GM21526 (cell line): ENCODE results near the gene HPS4.

Experiments used
- ATAC-seq: cut with Tn5 transposase; IDR thresholded peaks from one replicate; pipeline ENCODE4 v1.9.1; 2021; ENCODE audit warnings: moderate library complexity; ENCODE audit not compliant: unreplicated experiment, low FRiP score

The HPS4 gene

DNA sequence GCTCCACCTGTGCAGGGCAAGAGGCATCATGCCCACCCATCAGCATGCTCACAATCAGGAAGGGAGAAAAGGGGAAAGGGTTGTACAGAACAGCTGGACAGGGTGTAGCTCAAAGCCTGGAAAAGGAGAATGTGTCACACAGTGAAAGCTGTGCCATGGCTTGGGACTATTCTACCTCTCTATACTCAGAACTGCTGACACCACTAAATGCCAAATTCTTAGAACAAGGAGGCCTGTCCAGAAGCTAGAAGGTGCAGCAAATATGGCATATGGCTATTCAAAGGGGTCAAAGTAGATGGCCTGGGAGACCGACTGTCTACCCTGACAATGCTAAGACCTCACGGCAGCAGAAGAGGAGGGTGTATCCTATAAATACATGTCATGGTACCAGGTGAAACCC lies 12.8 kb downstream of the HPS4 start:
- no peak for ATAC-seq

DNA sequence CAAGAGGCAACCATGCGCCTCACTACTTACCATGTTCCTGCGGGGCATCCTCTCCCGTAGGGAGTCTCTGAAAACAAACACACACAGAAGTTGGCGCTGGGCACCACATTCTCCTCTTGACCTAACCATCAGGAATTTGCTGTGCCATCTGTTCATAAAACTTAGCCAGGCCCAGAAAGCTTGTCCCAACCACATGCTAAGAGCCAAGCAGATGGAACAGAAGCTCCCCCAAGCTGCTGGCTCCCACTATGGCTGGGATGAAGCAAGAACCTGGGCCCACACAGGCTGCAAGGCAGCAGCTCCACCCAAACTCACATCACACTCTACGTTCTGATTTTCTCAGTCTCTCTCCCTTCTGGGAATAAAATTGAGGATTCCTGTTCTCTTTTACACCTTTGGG lies 17.4 kb downstream of the HPS4 start:
- no peak for ATAC-seq

DNA sequence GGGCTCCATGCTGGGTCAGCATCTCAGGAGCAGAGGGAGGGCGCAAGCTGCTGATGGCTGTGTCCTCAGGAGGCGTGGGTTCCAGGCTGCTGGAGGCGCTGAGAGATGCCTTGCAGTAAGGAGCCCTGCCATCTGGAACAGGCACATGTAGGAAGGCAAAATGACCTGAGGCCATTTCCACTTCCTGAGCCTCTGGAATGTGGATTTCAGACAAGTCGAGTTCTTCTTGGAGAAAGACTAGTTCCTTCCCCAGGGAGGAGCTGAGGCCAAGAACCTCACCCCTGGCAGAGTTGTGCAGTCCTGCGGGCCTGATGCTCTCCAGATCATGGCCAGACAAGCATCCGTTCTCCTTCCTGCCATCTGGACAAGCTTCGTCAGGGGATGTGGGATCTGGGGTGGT lies 19.3 kb downstream of the HPS4 start:
- no peak for ATAC-seq

DNA sequence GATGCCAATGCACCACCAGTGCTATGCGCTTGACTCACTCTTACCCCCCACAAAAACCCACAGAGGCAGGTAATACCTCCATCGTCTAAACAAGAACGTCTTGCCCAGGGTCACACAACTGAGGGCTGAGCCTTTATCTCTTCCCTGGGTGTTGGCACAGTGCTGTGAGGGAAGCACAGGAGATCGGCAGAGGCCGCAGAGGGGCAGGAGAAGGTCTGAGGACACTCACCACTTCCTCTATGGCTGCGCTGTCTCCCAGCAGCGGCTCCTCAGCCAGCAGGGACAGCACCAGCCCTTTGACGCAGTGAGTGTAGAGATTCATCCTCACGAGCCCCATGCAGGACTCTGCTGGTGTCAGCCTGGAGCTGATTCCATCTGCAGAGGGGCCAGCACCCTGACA lies 19.9 kb downstream of the HPS4 start:
- ATAC-seq: no peak

DNA sequence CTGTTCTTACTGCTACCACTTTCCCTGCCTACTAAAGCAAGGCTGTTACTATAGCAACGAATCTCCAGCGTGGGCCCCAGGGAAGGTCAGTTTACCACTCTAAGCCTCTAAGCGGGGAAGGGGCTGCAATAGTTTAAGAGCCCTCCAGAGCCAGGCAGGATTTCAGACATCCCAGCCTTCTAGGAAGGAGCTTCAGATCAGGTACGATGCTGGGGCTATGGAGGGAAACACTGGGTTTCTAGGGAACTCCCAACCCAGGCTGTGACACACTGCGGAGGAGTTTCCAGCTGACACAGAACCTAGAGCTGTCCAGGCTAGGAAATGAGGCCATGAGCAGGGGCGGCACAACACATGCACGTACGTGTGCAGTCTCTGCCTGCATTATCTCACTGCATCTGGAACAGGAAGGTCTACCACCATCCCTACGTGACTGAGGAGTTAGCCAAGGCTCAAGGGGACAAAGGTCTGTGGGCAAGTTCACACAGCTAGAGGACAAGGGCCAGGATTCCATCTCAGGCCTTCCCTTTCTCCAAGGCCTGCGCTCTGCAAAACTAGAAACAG lies 20.4 kb downstream of the HPS4 start:
- ATAC-seq: no peak

DNA sequence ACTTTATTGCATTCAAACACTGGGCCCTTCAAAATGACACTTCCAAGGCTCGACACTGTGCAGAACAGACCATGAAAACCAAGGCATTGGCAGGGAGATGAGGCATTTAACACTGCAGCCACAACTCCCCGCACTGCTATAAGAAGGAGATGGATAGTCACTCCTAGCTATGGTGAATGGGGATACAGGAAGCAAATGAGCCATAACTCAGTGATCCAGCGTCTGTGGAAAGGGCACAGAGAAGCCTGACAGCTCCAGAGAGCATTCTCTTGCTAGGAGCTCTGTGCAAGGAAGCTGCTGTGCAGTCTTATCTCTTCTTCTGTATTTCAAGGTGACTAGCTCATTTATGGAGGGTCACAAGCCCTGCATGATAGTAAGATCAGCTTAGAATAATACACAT lies 20.9 kb downstream of the HPS4 start:
- no peak for ATAC-seq

DNA sequence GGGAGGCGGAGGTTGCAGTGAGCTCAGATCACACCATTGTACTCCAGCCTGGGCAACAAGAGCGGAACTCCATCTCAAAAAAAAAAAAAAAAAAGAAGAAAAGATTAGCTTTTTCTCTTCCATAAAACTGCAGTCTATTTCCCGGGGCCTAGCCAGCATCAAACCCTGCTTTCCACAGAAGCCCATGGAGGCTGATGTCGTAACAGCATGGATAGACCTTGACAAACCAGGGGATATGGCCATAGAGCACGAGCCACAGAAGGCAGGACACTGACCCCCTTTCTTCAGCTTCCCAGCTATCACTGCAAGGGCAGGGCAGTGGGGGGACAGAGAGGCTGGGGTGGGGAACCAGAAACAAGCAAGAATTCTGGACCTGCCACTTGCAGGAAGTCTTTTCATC lies 21.5 kb downstream of the HPS4 start:
- ATAC-seq: no peak

DNA sequence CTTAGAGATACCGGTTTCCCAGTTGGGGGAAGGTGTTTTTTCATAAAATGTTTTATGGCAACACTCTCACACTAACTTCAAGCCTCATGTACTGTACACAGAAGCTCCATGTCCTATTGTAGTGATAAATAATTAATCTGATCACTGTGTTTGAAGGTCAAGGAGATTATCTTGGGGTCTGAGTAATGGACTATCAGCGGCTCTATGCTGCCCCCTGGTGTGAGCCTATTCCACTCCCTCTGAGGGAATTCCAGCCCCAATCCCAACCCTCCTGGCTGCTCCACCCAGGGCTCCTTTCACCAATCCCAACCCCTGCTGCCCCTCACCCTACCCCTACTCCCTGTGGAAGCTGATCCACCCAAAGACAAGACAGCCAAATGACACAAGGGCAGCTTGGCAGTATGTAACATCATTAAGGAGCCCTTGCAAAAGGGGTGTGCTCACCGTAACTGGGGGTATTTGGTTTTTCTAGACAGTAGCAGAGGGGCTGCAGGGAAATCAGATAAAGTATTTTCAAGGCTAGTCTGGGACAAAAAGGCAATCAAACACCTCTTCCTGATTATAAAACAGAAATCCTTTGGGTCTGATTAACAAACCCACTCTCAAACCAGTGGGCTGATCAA lies 22.3 kb downstream of the HPS4 start:
- no peak for ATAC-seq

DNA sequence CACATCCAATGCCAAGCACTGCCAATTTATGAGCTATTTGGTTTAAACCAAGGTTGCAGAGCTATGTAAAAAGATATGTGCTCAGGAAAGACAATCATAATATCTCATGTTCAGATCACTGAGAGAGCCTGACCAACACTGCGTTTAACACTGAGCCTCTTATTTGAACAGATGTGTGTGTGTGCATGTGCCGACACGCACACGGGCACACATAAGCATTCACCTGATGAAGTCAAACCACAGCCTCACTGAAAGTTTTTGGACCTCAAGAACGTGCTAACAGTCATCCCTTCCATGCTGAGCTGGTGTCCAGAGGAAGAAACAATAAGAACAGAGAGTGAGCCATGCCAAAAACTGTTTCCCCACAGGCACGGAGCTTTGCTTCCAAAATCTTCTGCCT lies 23.4 kb downstream of the HPS4 start:
- ATAC-seq: no peak

DNA sequence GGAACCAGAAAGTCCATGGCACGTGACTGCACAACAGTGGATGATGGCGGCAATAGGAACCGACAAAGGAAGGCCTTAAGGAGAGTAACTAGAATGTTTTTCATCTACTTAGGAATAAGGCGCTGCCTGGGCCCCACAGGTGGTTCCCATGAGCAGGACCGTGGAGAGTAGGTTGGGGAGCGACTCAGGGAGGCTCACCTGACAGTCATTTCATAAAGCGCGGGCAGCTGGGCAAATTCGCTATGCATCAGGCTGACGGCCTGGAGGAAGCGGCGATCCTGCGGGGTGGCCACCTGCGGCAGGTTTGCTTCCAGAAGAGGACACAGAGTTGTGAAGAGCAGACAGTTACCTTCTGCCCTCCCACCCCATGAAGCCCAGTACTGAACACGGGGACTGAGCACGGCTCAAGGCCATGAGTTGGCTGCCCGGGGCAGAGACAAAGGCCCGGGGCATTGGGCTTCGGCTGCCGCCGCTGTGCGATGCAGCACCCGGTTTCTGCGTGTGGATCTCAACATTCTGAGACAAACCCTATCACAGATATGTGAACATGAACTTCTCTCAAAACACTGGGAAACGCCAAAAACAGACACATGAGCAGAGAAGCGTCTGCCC lies 25.8 kb downstream of the HPS4 start:
- no peak for ATAC-seq

DNA sequence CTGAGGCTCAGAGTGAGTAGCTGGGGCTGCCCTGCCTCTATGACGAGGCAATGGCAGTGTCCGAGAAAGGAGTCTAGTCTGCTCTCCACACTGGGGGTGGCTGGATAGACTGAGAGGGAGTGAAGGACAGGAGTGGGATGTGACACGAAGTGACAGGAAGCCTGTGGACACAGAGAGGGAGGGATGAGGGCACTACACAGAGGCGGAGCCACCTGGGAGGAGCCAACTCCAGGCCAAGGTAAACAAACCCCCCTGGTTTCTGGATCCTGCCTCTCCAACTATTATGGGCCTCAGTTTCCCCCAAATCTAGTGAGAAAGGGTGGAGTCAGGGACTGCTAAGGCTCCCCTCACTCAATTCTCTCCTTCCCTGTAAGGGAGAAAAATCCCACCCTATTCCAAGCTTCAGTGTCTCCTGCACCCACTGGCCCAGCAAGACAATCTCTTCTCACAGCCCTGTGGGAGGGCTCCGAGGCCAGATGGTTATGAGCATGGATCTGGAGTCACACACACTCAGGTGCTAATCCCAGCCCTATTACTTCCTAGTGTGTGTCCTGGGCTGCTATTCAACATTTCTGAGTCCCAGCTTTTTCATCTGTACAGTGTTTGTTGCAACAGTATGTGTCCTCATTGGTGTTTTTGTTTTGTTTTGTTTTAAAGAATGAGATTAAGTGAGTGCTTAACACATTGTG lies 29.6 kb downstream of the HPS4 start:
- ATAC-seq: no peak

DNA sequence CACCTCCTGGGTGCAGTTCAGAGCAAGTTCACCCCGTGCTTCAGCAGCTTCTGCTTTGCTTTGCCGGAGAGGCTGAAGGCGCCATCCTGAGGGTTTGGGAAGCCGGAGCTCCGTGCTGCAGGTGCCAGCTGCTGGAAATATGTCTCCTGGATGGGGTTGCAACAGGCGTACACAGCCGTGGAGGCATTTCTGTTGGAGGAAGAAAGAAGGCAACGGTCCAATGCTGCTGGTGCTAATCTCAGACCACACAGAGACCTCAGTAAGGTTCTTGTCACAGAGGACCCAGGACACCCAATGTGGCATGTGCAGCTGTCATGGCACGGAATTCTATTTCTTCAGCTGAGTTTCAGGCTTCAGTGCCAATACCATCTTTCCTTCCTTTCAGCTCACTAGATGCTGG lies 30.4 kb downstream of the HPS4 start:
- no peak for ATAC-seq

DNA sequence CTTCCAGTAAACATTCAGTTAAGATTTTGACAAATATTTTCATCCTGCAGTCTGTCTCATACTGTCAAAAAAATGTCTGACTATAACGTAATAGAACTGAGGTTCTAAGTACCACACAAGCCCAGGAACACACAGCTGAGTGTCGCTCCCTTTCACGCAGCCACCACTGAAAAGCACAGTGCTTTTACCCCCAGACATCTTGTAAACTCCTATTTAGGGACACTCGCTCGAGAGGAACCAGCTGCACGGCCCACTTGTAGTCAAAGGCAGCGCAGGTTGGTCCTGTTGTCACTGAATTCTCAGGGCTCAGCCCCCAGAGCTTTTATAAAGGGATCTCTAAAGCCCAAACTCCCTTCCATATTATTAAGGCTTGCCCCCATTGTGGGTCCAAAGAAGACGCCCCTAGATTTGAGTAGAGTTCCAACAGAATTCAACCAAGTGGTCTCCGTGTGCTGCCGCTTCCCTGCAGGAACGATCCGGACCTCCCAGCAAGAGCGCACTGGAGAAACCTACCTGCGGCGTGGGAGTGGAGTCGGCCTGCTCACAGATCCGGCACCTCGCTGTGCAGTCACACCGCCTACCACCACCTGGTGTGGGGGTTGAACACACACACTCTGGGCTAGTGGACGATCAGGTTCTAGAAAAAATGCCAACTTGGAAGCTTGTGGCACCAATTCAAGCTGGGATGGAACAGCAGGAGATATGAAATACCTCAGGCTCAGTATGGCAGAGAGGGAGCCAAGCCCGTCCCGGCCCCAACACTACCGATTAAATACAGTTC lies 31.2 kb downstream of the HPS4 start:
- no peak for ATAC-seq

DNA sequence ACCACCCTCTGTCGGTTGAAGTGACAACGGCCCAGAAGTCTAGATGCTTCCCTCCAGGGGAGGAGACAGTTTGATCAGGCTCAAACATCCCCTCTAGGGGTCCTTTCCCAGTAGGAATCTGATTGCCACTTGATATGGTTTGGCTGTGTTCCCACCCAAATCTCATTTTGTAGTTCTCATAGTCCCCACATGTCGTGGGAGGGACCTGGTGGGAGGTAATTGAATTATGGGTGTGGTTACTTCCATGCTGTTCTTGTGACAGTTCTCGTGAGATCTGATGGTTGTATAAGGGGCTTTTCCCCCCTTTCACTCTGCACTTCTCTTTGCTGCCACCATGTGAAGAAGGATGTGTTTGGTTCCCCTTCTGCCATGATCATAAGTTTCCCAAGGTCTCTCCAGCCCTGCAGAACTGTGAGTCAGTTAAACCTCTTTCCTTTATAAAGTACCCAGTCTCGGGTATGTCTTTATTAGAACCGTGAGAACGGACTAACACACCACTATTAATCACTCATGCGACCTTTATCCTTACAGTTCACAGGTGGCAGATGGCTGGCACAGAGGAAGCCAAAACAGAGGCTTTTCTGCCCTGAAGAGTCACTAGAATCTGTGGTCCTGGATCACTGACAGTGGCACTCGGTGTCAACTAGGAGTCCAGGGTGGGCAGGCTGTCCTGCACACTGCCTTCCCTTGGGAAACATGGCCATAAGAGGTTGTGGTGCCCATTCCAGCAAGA lies 33.0 kb downstream of the HPS4 start:
- ATAC-seq: no peak

DNA sequence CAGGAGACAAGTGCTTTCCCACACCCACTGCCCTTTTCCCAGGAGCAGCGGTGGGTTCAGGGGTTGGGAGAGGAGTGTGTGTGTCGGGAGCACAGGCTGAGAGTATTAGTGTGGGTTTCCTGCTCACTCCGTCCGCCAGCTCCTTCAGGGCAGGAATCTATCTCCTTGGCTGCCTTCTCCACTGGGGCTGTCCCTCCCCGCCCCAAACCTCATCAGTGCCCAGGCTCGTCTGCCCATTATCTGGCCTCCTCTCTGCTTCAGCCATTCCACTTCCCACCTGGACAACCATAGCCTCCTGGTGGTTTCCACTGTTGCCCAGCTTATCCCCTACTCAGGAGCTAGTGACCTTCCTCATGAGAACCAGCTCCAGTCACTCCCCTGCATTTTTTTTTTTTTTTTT lies 34.6 kb downstream of the HPS4 start:
- ATAC-seq: no peak

DNA sequence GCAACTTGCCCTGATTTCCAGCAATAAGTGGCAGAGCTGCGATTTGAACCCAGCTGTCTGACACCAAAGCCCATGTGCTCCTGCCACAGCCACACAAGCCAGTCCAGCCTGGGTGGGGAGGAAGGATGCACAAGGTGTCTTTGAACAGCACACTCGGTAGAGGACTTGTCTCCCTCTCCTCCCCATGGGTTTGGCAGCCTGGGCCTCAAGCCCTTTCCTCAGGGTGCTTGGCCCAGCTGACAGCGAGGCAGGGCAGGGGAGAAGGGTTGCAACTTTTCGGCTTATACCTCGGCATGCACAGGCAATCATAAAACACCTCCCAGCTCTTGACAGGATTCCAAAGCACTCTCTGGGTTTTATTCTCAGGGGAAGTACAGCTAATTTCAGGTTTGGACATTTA lies 35.2 kb downstream of the HPS4 start:
- ATAC-seq: no peak

DNA sequence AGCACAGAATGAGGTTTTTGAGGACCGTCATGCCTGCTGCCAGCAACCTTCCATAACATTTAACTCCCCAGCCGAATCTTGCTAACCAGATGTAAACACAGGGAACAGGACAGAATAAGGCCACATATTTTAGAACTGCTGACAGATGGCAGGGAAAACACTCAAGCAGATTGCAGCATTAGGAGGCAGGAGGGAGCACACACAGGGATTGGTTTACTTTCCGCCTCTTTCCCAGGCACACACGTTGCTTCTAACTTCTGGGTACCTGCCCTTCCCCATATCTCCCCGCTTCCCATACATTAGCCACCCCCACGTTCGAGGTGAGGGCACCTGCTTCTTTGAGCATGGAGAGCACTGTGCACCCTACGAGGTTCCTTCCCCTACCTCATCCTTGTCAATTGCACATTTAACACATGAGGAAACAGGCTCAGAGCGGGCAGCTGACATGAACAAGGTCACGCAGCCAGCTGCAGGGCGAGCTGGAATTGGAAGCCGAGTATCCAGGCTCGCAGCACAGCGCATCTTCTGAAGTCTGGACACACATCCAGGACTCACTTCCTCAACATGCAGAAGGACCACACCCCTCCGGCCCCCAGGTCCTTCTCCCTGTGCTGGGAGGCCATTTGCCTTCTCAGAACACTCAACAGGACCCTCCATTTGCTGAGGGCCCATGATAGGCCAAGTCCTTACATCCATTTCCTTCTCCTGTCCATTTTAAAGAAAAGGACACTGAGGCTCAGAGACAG lies 35.8 kb downstream of the HPS4 start:
- no peak for ATAC-seq

DNA sequence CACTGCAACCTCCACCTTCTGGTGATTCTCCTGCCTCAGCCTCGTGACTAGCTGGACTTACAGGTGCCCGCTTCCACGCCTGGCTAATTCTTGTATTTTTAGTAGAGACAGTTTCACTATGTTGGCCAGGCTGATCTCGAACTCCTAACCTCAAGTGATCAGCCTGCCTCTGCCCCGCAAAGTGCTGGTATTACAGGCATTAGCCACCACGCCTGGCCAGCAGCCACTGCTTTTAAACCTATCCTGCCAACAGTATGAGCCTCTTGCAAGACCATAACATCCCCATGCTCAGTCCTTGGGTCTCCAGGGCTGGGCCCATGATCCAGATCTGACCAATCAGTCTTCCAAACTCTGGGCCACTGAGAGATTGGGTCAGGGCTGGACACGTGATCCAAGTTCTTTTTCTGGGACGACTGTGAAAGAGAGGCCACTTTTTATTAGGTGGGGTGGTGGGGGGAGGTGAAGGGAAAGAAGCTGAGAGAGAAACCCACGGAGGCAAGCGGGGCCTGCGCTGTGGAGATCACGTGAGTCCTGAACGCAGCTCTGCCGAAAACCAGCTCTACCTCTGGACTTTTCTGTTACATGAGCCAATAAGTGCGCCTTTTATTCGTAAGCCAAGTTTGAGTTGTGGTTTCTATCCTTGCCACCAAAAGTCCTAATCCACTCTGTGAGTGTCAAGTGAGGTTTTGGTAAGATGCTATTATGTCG lies 36.6 kb downstream of the HPS4 start:
- no peak for ATAC-seq

DNA sequence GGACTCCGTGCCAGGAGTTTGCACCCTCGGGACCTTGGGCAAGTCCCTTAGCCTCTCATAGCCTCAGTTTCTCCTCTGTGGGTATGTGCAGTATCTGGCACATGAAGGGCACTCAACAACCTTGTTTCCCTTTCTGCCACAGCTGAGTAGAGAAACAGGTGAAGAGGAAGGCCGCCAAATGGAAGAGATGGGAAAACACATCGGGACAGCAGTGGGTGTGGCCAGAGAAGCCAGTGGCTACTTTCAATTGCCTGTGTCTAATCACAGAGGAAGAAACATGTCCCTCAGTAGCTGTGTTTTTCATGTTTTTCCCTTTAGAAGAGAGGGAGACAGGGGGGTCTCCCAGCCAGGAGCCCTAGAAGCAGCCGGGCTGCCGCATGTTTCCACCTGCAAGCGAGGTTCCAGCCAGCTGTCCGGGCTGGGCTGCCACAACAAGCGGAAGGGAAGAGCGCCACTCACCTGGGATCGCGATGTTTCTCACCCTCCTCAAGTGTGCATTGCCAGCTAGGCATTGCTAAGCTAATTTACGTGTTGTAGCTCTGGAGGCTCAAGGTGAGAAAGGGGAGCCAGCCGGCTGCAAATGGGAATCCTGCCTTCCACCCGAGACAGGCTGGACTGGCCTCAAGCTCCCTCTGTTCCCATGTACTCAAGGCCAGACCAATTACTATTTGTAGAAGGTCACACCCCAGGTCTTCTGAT lies 37.9 kb downstream of the HPS4 start:
- ATAC-seq: no peak
